BE2C (cell line): Measurements from ENCODE around the gene PON2.

Experiments used
- DNase-seq: peaks from one replicate; pipeline ENCODE4 v3.0.0-alpha.2; 2020
- H3K27me3 ChIP-seq: fragments of 250-450 bp; sonication (Bioruptor Pico); 2 replicates; pipeline ENCODE4 v1.5.1; 2020; ENCODE audit warnings: mild to moderate bottlenecking
- H3K36me3 ChIP-seq: fragments of 250-450 bp; sonication (Bioruptor Pico); 2 replicates; pipeline ENCODE4 v1.5.1; 2020; ENCODE audit warnings: mild to moderate bottlenecking
- H3K4me1 ChIP-seq: fragments of 250-450 bp; sonication (Bioruptor Pico); 2 replicates; pipeline ENCODE4 v1.5.1; 2020
- H3K4me3 ChIP-seq: 2 replicates; pipeline ENCODE4 v1.5.1; 2011; ENCODE audit warnings: low read depth, low read length
- H3K9me3 ChIP-seq: fragments of 250-450 bp; sonication (Bioruptor Pico); 2 replicates; pipeline ENCODE4 v1.5.1; 2020
- TF ChIP-seq, protein P1 (sequence below): IDR thresholded peaks from 2 replicates; pipeline ENCODE4 v1.5.1; 2012; ENCODE audit warnings: mild to moderate bottlenecking, low read depth, low read length

Gene PON2

DNA sequence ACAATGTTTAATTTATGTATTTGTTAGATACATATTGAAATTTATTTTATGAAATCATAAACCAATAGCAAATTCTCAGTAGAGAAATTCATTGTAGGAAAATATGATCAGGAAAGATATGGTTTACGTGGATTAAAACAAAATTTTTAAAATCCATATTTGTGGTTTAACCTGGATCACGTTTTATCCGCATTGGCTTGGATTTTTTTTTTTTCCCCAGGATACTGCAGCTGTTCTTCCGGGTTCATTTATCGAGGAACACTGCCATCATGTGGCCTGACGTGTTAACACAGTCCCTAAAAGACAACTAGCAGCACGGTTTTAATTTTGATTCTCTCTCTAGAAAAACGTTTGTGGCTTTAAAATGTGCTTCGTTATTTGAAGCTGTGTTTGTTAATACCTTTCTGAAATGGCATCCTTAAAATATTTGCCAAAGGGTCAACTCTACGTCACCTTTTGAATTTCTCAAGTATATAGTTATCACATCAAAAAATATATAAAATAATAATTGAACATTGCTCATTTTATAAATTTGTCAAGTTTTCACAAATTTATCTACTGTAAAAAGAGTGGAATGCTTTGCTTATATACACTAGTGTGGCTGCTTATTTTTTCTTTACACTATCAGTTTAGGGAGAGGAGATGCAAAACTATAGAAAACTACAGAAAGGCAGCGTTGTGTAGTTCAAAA lies 42.2 kb upstream of the PON2 start:
- Histone ChIP-seq H3K36me3 (no peaks in the 10 kb centered on the region), H3K9me3 (no peaks in the 10 kb centered on the region), H3K4me1 (no peaks in the 10 kb centered on the region; the same call in 1 of the 2 replicates), H3K4me3 (no peak overlapping the region; the same call in 1 of the 2 replicates), H3K27me3 (peaks cover 23% of the 10 kb centered on the region)
- DNase-seq, result peak; percentile 59
- TF ChIP-seq, protein P1, sequence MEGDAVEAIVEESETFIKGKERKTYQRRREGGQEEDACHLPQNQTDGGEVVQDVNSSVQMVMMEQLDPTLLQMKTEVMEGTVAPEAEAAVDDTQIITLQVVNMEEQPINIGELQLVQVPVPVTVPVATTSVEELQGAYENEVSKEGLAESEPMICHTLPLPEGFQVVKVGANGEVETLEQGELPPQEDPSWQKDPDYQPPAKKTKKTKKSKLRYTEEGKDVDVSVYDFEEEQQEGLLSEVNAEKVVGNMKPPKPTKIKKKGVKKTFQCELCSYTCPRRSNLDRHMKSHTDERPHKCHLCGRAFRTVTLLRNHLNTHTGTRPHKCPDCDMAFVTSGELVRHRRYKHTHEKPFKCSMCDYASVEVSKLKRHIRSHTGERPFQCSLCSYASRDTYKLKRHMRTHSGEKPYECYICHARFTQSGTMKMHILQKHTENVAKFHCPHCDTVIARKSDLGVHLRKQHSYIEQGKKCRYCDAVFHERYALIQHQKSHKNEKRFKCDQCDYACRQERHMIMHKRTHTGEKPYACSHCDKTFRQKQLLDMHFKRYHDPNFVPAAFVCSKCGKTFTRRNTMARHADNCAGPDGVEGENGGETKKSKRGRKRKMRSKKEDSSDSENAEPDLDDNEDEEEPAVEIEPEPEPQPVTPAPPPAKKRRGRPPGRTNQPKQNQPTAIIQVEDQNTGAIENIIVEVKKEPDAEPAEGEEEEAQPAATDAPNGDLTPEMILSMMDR, result peak; percentile 90

DNA sequence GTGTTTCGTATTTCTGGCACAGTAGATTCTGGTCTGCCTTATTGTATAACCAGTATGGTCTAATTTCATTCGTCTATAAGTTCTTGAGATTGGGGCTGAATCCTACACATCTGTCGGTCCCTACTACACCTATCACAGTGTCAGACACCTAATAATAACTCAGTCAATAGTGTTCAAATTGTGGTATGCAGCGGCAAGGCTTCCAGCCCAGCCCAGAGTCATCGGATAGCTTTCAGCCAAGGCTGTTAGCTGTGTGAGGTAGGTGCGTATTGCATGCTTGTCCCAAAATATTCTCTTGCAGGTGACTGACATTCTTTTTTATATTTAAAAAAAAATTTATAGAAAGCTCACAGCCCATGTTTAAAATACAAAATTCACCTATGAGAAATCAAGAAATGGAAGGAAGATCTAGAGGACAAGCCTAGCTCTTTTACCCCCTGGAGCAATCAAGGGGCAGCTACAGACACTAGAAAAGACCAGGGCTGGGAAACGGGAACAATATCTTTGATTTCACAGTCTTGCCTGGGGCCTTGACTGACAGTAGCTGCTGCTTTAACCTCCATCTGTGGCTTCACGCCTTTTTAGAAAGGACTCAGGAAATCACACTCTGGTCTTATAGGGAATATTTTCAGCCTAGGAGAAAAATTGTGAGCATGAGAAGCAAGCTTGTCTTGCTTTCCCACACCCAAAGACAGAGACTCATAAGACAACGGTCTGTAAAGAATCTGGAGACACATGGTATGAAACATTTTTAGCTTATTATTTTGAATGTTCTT lies 41.4 kb upstream of the PON2 start:
- Histone ChIP-seq H3K4me3 (no peak overlapping the region), H3K9me3 (no peaks in the 10 kb centered on the region), H3K27me3 (peaks cover 23% of the 10 kb centered on the region), H3K4me1 (no peaks in the 10 kb centered on the region; the same call in 1 of the 2 replicates), H3K36me3 (no peaks in the 10 kb centered on the region)
- TF ChIP-seq, protein P1, result no peak
- no peak for DNase-seq

DNA sequence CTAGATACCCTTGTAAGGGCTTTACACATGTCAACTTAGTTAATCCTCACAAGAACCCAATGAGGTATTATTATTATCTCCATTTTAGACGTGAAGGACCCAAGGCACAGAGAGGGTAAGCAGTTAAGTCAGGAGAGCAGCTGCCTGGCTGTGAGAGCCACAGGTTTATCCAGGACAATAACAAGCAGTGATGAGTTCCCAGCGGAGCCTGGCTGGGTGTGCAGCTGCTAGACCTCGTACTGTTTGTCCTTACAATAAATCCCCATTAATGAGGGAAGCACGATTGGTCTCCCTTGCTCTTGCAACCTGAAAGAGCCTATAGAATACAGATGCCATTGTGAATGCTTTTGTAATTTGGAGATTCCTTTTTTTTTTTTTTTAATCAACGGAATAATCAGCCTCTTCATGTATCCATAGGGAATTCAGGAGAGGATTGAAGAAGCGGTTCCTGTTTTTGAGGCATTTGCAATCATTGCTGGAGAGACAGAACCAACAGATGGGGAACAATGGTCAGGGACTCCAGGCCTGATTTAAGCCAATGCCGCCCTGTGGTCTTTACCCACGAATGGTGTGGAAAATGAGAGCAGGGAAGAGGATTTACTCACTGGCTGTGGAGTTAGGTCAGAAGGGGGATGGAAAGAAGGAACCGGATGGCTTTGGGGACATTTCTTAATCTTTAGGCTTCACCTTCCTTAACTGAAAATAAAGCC lies 38.6 kb upstream of the PON2 start:
- Histone ChIP-seq H3K4me1 (no peaks in the 10 kb centered on the region; the same call in 1 of the 2 replicates), H3K27me3 (peaks cover 23% of the 10 kb centered on the region), H3K9me3 (no peaks in the 10 kb centered on the region), H3K36me3 (no peaks in the 10 kb centered on the region), H3K4me3 (no peak overlapping the region)
- DNase-seq, result no peak
- TF ChIP-seq, protein P1, result no peak

DNA sequence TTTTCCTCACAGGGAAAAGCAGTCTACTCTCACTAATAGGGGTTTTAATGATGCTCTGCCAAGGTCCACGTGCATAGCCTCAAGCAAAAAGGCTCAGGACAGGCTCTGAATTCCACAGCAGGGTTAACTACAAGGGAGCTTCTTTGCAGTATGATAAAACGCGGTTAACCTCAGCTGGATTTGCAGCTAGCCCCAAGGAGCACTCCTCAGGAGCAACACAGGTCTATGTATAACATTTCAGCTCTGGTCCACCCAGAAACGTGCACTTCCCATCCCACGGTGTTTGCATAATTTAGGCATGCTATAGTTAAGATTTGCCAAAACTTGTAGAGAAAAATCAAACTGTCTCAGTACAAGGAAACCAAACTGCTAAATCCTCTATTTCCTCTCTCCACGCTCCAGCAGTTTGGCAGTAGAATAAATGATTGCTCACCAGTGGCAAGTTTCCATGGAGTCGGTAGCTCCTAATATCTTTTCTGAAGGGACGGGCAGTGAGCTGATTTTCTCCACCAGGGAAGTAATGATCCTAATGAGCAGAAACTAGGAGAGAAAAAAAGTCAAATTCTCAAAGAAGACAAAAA lies 37.8 kb upstream of the PON2 start:
- Histone ChIP-seq H3K4me3 (no peak overlapping the region), H3K36me3 (no peaks in the 10 kb centered on the region), H3K4me1 (no peaks in the 10 kb centered on the region; the same call in 1 of the 2 replicates), H3K27me3 (peaks cover 23% of the 10 kb centered on the region), H3K9me3 (no peaks in the 10 kb centered on the region)
- no peak for DNase-seq
- TF ChIP-seq, protein P1, result no peak

DNA sequence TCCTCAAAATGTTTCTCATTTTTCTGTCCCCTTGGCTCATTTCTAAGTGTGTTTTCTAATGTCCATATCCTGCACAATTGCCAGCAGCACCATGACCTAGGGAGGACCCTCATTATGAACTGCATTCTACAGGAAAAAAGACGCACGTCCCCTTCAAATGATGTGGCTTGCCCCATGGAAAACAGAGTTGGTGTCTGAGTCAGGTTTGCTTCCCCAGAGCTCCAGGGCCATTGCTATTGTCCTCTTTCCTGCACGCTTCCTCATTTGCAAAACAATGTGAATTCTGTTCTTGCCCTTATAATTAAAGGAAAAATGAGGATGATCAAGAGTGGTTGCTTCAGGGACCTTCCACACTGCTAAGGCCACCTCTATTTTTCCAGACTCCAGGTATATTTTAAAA lies 36.2 kb upstream of the PON2 start:
- no peak for DNase-seq
- H3K4me1 ChIP-seq, result no peaks in the 10 kb centered on the region

More for the DNA sequence above, 36.2 kb upstream of the PON2 start:
- TF ChIP-seq, protein P1, result no peak
- Histone ChIP-seq H3K27me3 (peaks cover 23% of the 10 kb centered on the region), H3K9me3 (no peaks in the 10 kb centered on the region), H3K36me3 (no peaks in the 10 kb centered on the region), H3K4me3 (no peak overlapping the region)
